Ureter (tissue), 1 donor: ENCODE results near the gene MCU. TPM values are rescaled to one million over a fixed set of nuclear protein-coding genes. Genes with fewer than 3 reads are reported as not detected.
"Not testable (repeated sequence)": the region's sequence is repeated elsewhere in the genome, so short reads cannot be mapped to it uniquely, and the experiment has no call there.

Source experiments
- DNase-seq: peaks from one replicate; pipeline ENCODE4 v3.0.0-alpha.2; 2020; ENCODE audit warnings: low spot score
- total RNA-seq: library from RNA; stranded (reverse); gene quantifications from one replicate; pipeline ENCODE4 v1.2.4, GENCODE V29; 2023
- donor health status: DM: yes; HTN: yes; CAD: no.

The MCU gene
- total RNA-seq, 1 donor from 2014 or later, result 40.1 TPM

- DNase-seq, result no peak
Observed at GRCh38 chr10:72899545-72899944, 207.6 kb downstream of the MCU start.

- DNase-seq, result not testable (repeated sequence)
Observed at GRCh38 chr10:72903941-72904446, 212.1 kb downstream of the MCU start.

GRCh38 chr10:72904806-72905205 is 212.9 kb downstream of the MCU start:
- no peak for DNase-seq

GRCh38 chr10:72906446-72906845 is 214.5 kb downstream of the MCU start:
- DNase-seq, result no peak

- DNase-seq, result no peak
Observed at GRCh38 chr10:72910705-72911104, 218.8 kb downstream of the MCU start.

- no peak for DNase-seq
Observed at GRCh38 chr10:72911758-72912157, 219.8 kb downstream of the MCU start.

GRCh38 chr10:72912736-72913135 is 220.8 kb downstream of the MCU start:
- DNase-seq, result no peak

GRCh38 chr10:72913287-72913686 is 221.3 kb downstream of the MCU start:
- DNase-seq, result no peak

- not testable (repeated sequence) for DNase-seq
Observed at GRCh38 chr10:72917201-72917600, 225.3 kb downstream of the MCU start.

GRCh38 chr10:72917803-72918332 is 225.9 kb downstream of the MCU start:
- DNase-seq, result not testable (repeated sequence)

GRCh38 chr10:72918352-72918751 is 226.4 kb downstream of the MCU start:
- no peak for DNase-seq

GRCh38 chr10:72921147-72921683 is 229.3 kb downstream of the MCU start:
- not testable (repeated sequence) for DNase-seq

GRCh38 chr10:72924351-72924750 is 232.4 kb downstream of the MCU start:
- DNase-seq, result no peak

GRCh38 chr10:72925951-72926465 is 234.1 kb downstream of the MCU start:
- DNase-seq, result no peak

GRCh38 chr10:72927485-72927884 is 235.5 kb downstream of the MCU start:
- DNase-seq, result no peak

- DNase-seq, result no peak
Observed at GRCh38 chr10:72928798-72929197, 236.9 kb downstream of the MCU start.

GRCh38 chr10:72930276-72930675 is 238.3 kb downstream of the MCU start:
- DNase-seq, result no peak

- DNase-seq, result no peak
Observed at GRCh38 chr10:72932259-72933015, 240.5 kb downstream of the MCU start.

GRCh38 chr10:72935361-72935760 is 243.4 kb downstream of the MCU start:
- DNase-seq, result no peak
